SJCRH30 (cell line): ENCODE measurements around the gene ADA. TPM values are rescaled to one million over a fixed set of nuclear protein-coding genes. Genes with fewer than 3 reads are reported as not detected.

Source experiments
- total RNA-seq: library from RNA; depleted of rRNA; stranded (reverse); fragments of >200 nt; shearing (Covaris generic); gene quantifications from 2 replicates; pipeline ENCODE4 v1.2.3, GENCODE V29; 2014; rRNA removed

Gene ADA
- total RNA-seq, 1 experiment from 2014 or later, result 19.0 TPM

Other genes starting within 250 kb of the ADA start
- 13.3 and 14.1 TPM in 2 replicates for gene TTPAL, start 175.8 kb downstream of the ADA start, total RNA-seq
- gene SERINC3, start 129.6 kb downstream of the ADA start, total RNA-seq, result 48.4 and 50.7 TPM in 2 replicates
- 9.6 and 10.1 TPM in 2 replicates for gene PKIG, start 69.1 kb downstream of the ADA start, total RNA-seq
- not detected in 2 replicates for gene CCN5, start 63.7 kb upstream of the ADA start, total RNA-seq
- gene KCNK15, start 94.2 kb upstream of the ADA start, total RNA-seq, result not detected in 2 replicates
- not detected in 2 replicates for gene RIMS4, start 158.8 kb upstream of the ADA start, total RNA-seq
- 144 and 151 TPM in 2 replicates for gene YWHAB, start 234.0 kb upstream of the ADA start, total RNA-seq